ENCODE data around the gene WDR83.

Gene WDR83

GRCh38 chr19:12670159-12670928 is 3.7 kb downstream of the WDR83 start:
- no peak for TF ChIP-seq SIN3A (IDR thresholded peaks at IDR 0.05; ENCODE audit: borderline replicate concordance, insufficient read depth, low read length)
- peak; percentile 51 for TF ChIP-seq POLR2AphosphoS5 (IDR thresholded peaks at IDR 0.05; ENCODE audit: low read depth, low read length)

GRCh38 chr19:12672744-12673143 is 6.1 kb downstream of the WDR83 start:
- TF ChIP-seq TAF1 (IDR thresholded peaks at IDR 0.05; ENCODE audit: borderline replicate concordance, insufficient read depth, low read length) = no peak
- TF ChIP-seq POLR2AphosphoS5 (IDR thresholded peaks at IDR 0.05; ENCODE audit: low read depth, low read length) = no peak
- TF ChIP-seq REST (IDR thresholded peaks at IDR 0.05; ENCODE audit: insufficient read depth in 1 of 2, low read depth in 2 of 2, low read length in 2 of 2) = no peak
- TF ChIP-seq FOXP2 (optimal IDR thresholded peaks at IDR 0.05; ENCODE audit: borderline replicate concordance, extremely low read depth, extremely low read length, insufficient read depth) = no peak
- TF ChIP-seq SIN3A (IDR thresholded peaks at IDR 0.05; ENCODE audit: borderline replicate concordance, insufficient read depth, low read length) = no peak

- TF ChIP-seq TAF1 (IDR thresholded peaks at IDR 0.05; ENCODE audit: borderline replicate concordance, insufficient read depth, low read length) (no peak), POLR2AphosphoS5 (IDR thresholded peaks at IDR 0.05; ENCODE audit: low read depth, low read length) (no peak), FOXP2 (optimal IDR thresholded peaks at IDR 0.05; ENCODE audit: borderline replicate concordance, extremely low read depth, extremely low read length, insufficient read depth) (no peak), SIN3A (IDR thresholded peaks at IDR 0.05; ENCODE audit: borderline replicate concordance, insufficient read depth, low read length) (no peak), REST (IDR thresholded peaks at IDR 0.05; ENCODE audit: insufficient read depth in 1 of 2, low read depth in 2 of 2, low read length in 2 of 2) (no peak)
Observed at GRCh38 chr19:12675399-12675798, 8.8 kb downstream of the WDR83 start.

- no peak for TF ChIP-seq FOXP2 (optimal IDR thresholded peaks at IDR 0.05; ENCODE audit: borderline replicate concordance, extremely low read depth, extremely low read length, insufficient read depth)
- peak; percentile 47; the same call in 1 of the 2 replicates for TF ChIP-seq POLR2AphosphoS5 (IDR thresholded peaks at IDR 0.05; ENCODE audit: low read depth, low read length)
Observed at GRCh38 chr19:12675940-12676339, 9.3 kb downstream of the WDR83 start.

GRCh38 chr19:12676384-12676792 is 9.8 kb downstream of the WDR83 start:
- TF ChIP-seq TAF1 (IDR thresholded peaks at IDR 0.05; ENCODE audit: borderline replicate concordance, insufficient read depth, low read length) (no peak), POLR2AphosphoS5 (IDR thresholded peaks at IDR 0.05; ENCODE audit: low read depth, low read length) (0 out of 2 replicates have a peak, but pooled peaks have one; percentile 26)

GRCh38 chr19:12676928-12677327 is 10.3 kb downstream of the WDR83 start:
- TF ChIP-seq FOXP2 (optimal IDR thresholded peaks at IDR 0.05; ENCODE audit: borderline replicate concordance, extremely low read depth, extremely low read length, insufficient read depth) = no peak
- no peak for TF ChIP-seq REST (IDR thresholded peaks at IDR 0.05; ENCODE audit: insufficient read depth in 1 of 2, low read depth in 2 of 2, low read length in 2 of 2)
- no peak for TF ChIP-seq TAF1 (IDR thresholded peaks at IDR 0.05; ENCODE audit: borderline replicate concordance, insufficient read depth, low read length)
- no peak for TF ChIP-seq POLR2AphosphoS5 (IDR thresholded peaks at IDR 0.05; ENCODE audit: low read depth, low read length)
- no peak for TF ChIP-seq SIN3A (IDR thresholded peaks at IDR 0.05; ENCODE audit: borderline replicate concordance, insufficient read depth, low read length)
